IPS-20b (cell line): ENCODE data around the gene RABL6.
"Not testable (repeated sequence)": the region's sequence is repeated elsewhere in the genome, so short reads cannot be mapped to it uniquely, and the experiment has no call there.

Experiments
- H3K27ac ChIP-seq: one replicate; pipeline ENCODE4 v1.5.1; 2013; ENCODE audit warnings: low read length
- H3K27me3 ChIP-seq: 2 replicates; pipeline ENCODE4 v1.6.1; 2013; ENCODE audit warnings: mild to moderate bottlenecking, low read length, inconsistent platforms; ENCODE audit not compliant: insufficient read depth
- H3K36me3 ChIP-seq: 2 replicates; pipeline ENCODE4 v1.6.1; 2013; ENCODE audit warnings: low read depth, mild to moderate bottlenecking, inconsistent platforms, low read length, moderate library complexity; ENCODE audit not compliant: insufficient read depth
- H3K4me1 ChIP-seq: 2 replicates; pipeline ENCODE4 v1.6.1; 2013; ENCODE audit warnings: mild to moderate bottlenecking, control low read depth, inconsistent platforms, low read length, moderate library complexity; ENCODE audit not compliant: insufficient read depth
- H3K4me3 ChIP-seq: 2 replicates; pipeline ENCODE4 v1.5.1; 2013; ENCODE audit warnings: mild to moderate bottlenecking, low read length, inconsistent platforms
- H3K9ac ChIP-seq: 2 replicates; pipeline ENCODE4 v1.6.1; 2013; ENCODE audit warnings: low read depth, mild to moderate bottlenecking, inconsistent platforms, low read length, moderate library complexity
- H3K9me3 ChIP-seq: 2 replicates; pipeline ENCODE4 v1.6.1; 2013; ENCODE audit warnings: mild to moderate bottlenecking, low read depth, low read length, inconsistent platforms; ENCODE audit not compliant: insufficient read depth

The RABL6 gene

GRCh38 chr9:136862849-136863622 lies 55.3 kb downstream of the RABL6 start:
- peaks cover 3% of the 10 kb centered on the region; the same call in 1 of the 2 replicates for H3K4me1 ChIP-seq
- no peak overlapping the region for H3K9ac ChIP-seq
- H3K36me3 ChIP-seq = peaks cover 41% of the 10 kb centered on the region
- H3K9me3 ChIP-seq = peaks cover 12% of the 10 kb centered on the region; the same call in 1 of the 2 replicates
- no peak overlapping the region for H3K4me3 ChIP-seq
- H3K27me3 ChIP-seq = no peaks in the 10 kb centered on the region
- H3K27ac ChIP-seq = no peak overlapping the region

GRCh38 chr9:136863623-136864273 lies 56.0 kb downstream of the RABL6 start:
- H3K9ac ChIP-seq = no peak overlapping the region
- H3K36me3 ChIP-seq = peaks cover 41% of the 10 kb centered on the region
- peaks cover 3% of the 10 kb centered on the region; the same call in 1 of the 2 replicates for H3K4me1 ChIP-seq
- no peak overlapping the region for H3K27ac ChIP-seq
- peaks cover 17% of the 10 kb centered on the region; the same call in 1 of the 2 replicates for H3K9me3 ChIP-seq
- H3K27me3 ChIP-seq = no peaks in the 10 kb centered on the region
- no peak overlapping the region for H3K4me3 ChIP-seq

DNA sequence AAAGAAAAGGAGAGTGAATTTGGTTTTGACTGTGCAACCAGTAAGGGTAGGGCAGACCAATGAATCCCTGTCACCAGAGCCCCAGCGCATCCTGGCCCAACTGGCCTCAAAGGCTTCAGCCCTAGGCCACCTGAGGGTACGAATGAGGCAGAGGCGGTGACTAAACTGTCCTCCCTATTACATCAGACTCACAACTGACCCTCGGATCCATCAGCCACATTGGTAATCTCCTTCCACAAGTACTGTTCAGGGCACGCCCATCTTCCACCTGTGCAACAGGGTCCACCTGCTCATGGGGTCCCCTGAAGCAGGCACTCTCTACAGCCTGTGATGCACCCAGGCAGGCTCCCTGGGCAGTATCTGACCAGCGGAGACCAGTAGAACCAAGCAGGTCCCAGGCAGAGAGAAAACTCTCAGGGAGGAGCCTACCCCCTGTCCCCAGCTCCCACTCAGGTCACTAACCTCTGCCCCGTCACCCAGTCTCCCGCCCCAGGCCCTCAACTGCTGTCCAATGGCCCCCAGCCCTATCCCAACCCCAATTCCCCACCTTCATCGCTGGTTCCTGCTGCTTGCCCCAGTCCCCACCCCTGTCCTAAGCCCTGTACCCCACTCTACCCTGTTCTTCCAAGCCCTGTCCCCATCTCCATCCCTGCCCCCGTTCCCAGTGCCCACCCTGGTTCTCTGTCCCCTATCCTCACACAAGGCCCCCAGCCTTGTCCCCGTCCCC lies 57.5 kb downstream of the RABL6 start:
- H3K9me3 ChIP-seq = peaks cover 17% of the 10 kb centered on the region; the same call in 1 of the 2 replicates
- H3K9ac ChIP-seq = peak overlapping the region; percentile 73; the same call in 1 of the 2 replicates
- H3K27ac ChIP-seq = no peak overlapping the region
- peak overlapping the region; percentile 76 for H3K4me3 ChIP-seq
- no peaks in the 10 kb centered on the region for H3K27me3 ChIP-seq
- peaks cover 41% of the 10 kb centered on the region for H3K36me3 ChIP-seq
- H3K4me1 ChIP-seq = peaks cover 3% of the 10 kb centered on the region; the same call in 1 of the 2 replicates

GRCh38 chr9:136865768-136866103 lies 58.0 kb downstream of the RABL6 start:
- H3K27ac ChIP-seq = no peak overlapping the region

DNA sequence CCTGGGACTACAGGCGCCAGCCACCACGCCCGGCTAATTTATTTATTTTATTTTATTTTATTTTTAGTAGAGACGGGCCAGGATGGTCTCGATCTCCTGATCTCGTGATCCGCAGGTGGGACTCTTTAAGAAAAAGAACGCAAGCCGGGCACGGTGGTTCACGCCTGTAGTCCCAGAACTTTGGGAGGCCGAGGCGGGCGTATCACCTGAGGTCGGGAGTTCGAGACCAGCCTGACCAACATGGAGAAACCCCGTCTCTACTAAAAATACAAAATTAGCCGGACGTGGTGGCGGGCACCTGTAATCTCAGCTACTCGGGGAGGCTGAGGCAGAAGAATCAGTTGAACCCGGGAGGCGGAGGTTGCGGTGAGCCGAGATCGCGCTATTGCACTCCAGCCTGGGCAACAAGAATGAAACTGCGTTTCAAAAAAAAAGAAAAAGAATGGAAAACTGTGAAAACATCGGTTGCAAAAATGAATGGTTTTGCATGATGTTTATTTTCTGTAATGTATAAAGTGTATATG lies 59.2 kb downstream of the RABL6 start:
- not testable (repeated sequence) for H3K27ac ChIP-seq, H3K9ac ChIP-seq, H3K4me1 ChIP-seq, H3K27me3 ChIP-seq
- H3K36me3 ChIP-seq = peaks cover 24% of the 10 kb centered on the region
- H3K4me3 ChIP-seq = peak overlapping the region; percentile 46; the same call in 1 of the 2 replicates
- peaks cover 30% of the 10 kb centered on the region for H3K9me3 ChIP-seq

More at GRCh38 chr9:136865768-136866103, 58.0 kb downstream of the RABL6 start:
- peak overlapping the region; percentile 73; the same call in 1 of the 2 replicates for H3K9ac ChIP-seq
- H3K27me3 ChIP-seq = no peaks in the 10 kb centered on the region
- H3K4me3 ChIP-seq = peak overlapping the region; percentile 76
- peaks cover 3% of the 10 kb centered on the region; the same call in 1 of the 2 replicates for H3K4me1 ChIP-seq
- peaks cover 37% of the 10 kb centered on the region for H3K36me3 ChIP-seq
- H3K9me3 ChIP-seq = peaks cover 21% of the 10 kb centered on the region

DNA sequence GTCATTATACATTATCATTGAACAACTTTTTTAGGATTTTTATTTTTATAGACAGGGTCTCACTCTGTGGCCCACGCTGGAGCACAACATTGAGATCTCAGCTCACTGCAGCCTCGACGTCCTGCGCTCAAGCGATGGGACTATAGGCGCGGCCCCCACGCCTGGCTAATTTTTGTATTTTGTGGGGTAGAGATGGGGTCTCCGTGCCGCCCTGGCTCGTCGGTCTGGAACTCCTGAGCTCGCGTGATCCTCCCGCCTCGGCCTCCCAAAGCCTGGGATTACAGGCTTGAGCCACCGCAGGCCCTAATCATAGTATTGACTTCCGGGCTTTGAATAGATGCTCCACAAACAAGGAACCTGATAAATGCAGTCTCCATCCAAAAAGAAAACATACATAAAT lies 59.7 kb downstream of the RABL6 start:
- Histone ChIP-seq H3K4me3 (no peak overlapping the region), H3K27me3 (no peaks in the 10 kb centered on the region), H3K9ac (no peak overlapping the region), H3K36me3 (peaks cover 19% of the 10 kb centered on the region), H3K27ac (no peak overlapping the region), H3K4me1 (peaks cover 3% of the 10 kb centered on the region; the same call in 1 of the 2 replicates), H3K9me3 (peaks cover 34% of the 10 kb centered on the region)

- H3K4me3 ChIP-seq = no peak overlapping the region
- peaks cover 15% of the 10 kb centered on the region for H3K36me3 ChIP-seq
- peaks cover 39% of the 10 kb centered on the region for H3K9me3 ChIP-seq
- H3K27me3 ChIP-seq = no peaks in the 10 kb centered on the region
- H3K27ac ChIP-seq = no peak overlapping the region
- no peak overlapping the region for H3K9ac ChIP-seq
- peaks cover 3% of the 10 kb centered on the region; the same call in 1 of the 2 replicates for H3K4me1 ChIP-seq
These were observed 60.2 kb downstream of the RABL6 start for GRCh38 chr9:136867917-136868316.

DNA sequence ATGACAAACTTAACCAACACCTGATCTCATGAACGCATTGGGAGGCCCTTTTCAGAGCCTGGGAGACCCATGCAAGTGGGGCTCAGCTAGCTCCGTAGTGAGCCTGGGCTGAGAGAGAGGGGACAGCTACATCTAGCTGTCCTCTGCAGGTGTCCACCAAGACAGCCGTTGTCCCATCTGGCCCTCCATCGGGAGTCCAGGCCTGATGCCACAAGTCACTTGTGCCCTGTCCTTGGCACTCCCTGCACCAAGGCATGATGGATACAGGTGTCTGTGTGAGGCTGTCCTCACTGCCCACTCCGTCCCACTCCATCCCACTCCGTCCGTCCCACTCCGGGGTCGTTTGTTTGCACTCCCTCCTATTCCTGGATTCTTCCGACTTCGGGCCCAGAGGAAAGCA lies 60.9 kb downstream of the RABL6 start:
- peaks cover 3% of the 10 kb centered on the region; the same call in 1 of the 2 replicates for H3K4me1 ChIP-seq
- no peak overlapping the region for H3K4me3 ChIP-seq
- no peak overlapping the region for H3K27ac ChIP-seq
- no peaks in the 10 kb centered on the region for H3K27me3 ChIP-seq
- no peak overlapping the region for H3K9ac ChIP-seq
- H3K36me3 ChIP-seq = peaks cover 8% of the 10 kb centered on the region
- peaks cover 46% of the 10 kb centered on the region for H3K9me3 ChIP-seq

GRCh38 chr9:136869611-136870010 lies 61.9 kb downstream of the RABL6 start:
- H3K9ac ChIP-seq, H3K27ac ChIP-seq, H3K27me3 ChIP-seq, H3K4me1 ChIP-seq, H3K4me3 ChIP-seq, H3K36me3 ChIP-seq: not testable (repeated sequence)
- peaks cover 48% of the 10 kb centered on the region for H3K9me3 ChIP-seq

- Histone ChIP-seq H3K36me3 (no peaks in the 10 kb centered on the region), H3K27me3 (no peaks in the 10 kb centered on the region), H3K27ac (no peak overlapping the region), H3K9me3 (peaks cover 31% of the 10 kb centered on the region), H3K4me1 (no peaks in the 10 kb centered on the region), H3K9ac (no peak overlapping the region), H3K4me3 (no peak overlapping the region)
These were observed 67.4 kb downstream of the RABL6 start for GRCh38 chr9:136875155-136875554.

DNA sequence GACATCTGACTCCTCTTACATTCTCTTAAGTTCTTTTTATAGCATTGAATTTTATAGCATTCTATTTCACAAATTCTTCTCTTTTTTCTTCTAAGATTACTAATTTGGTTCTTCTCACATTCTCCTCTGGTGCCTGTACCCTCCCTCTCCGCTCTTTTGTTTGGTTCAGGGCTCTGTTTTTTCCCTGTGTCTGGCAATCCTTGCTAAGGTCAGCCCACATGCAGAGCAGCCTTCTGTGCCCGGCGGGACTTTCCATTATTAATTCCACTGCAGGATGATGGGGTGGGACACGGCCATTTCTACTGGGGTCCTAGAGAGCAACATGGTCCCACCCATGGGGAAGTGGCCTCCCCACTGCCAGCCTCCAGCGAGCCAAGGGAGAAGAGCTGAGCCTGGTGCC lies 68.7 kb downstream of the RABL6 start:
- Histone ChIP-seq H3K4me1 (no peaks in the 10 kb centered on the region), H3K4me3 (no peak overlapping the region), H3K27ac (no peak overlapping the region), H3K36me3 (no peaks in the 10 kb centered on the region), H3K9ac (no peak overlapping the region), H3K9me3 (peaks cover 20% of the 10 kb centered on the region), H3K27me3 (no peaks in the 10 kb centered on the region)
